Measurements from ENCODE around the gene DENND2C.

DNA sequence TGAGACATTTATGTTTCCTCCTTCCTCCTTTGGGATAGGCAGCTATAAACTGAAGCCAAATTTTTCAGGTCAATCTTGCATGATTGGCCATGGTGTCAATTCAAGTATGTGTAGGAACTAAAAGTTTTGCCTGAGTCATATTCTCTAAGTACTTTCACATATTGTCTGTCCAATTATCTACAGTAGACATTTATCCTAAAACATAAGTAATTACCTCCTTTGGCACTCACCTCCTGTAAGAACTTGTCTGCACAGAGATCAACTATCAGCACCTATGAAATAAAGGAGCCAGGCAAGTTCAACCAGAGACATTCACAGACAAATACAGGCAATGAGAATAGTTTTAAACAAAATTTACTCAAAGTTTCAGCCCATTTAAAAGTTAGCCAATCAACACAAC, 74.2 kb downstream of the DENND2C start:
- TF ChIP-seq, protein P1, sequence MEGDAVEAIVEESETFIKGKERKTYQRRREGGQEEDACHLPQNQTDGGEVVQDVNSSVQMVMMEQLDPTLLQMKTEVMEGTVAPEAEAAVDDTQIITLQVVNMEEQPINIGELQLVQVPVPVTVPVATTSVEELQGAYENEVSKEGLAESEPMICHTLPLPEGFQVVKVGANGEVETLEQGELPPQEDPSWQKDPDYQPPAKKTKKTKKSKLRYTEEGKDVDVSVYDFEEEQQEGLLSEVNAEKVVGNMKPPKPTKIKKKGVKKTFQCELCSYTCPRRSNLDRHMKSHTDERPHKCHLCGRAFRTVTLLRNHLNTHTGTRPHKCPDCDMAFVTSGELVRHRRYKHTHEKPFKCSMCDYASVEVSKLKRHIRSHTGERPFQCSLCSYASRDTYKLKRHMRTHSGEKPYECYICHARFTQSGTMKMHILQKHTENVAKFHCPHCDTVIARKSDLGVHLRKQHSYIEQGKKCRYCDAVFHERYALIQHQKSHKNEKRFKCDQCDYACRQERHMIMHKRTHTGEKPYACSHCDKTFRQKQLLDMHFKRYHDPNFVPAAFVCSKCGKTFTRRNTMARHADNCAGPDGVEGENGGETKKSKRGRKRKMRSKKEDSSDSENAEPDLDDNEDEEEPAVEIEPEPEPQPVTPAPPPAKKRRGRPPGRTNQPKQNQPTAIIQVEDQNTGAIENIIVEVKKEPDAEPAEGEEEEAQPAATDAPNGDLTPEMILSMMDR (IDR thresholded peaks at IDR 0.05; ENCODE audit: low read length), result no peak
- no peak for TF ChIP-seq EZH2 (IDR thresholded peaks at IDR 0.05; ENCODE audit: borderline replicate concordance, low read length)

Measured in OCI-LY1 (cell line).